ENCODE data around the gene EIF5AL1. TPM values are rescaled to one million over a fixed set of nuclear protein-coding genes. Genes with fewer than 3 reads are reported as not detected.
"Not testable (repeated sequence)": the region's sequence is repeated elsewhere in the genome, so short reads cannot be mapped to it uniquely, and the experiment has no call there.

Gene EIF5AL1
- polyA plus RNA-seq, 1 donor from 2014 or later, result 0.21 TPM

DNA sequence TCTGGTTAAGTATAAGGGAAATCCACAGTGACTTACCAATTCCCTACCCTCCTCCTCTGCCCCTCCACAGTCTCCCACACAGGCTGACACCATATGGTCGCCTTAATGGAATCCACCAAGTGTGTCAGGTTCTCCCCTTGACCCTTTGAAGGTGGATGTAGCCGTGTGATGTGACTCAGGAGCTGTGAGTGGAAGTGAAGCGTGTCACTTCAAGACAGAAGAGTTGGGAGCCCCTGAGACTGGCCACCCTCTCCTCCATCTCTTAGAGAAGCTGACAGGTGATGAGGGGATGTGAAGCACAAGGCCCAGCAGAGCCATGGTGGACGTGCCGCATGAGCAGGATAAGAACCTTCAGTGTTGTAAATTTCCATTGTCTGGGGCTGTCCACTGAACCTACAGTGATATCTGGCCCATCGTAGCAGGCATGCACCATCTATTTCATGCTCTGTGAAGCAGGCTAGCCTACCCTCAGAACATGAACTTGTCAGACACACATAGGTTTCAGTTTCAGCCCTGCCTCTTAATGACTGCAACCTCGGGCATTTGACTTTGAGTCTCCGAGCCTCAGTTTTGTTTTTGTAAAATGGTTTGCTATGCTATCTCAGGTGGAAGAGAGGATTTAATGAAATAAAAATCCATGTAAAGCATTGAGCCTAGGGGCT is 12.8 kb downstream of the EIF5AL1 start:
- not testable (repeated sequence) for H3K4me2 ChIP-seq (ENCODE audit: low read length); H3K79me2 ChIP-seq (replicated peaks; ENCODE audit: insufficient read depth, low read length); H4K20me1 ChIP-seq (ENCODE audit: insufficient read depth); H3K9me3 ChIP-seq (ENCODE audit: low read length); H3K27me3 ChIP-seq (ENCODE audit: insufficient read depth, low read depth, low read length); H2AFZ ChIP-seq (ENCODE audit: low read depth, low read length); H3K27ac ChIP-seq (ENCODE audit: low read length); H3F3A ChIP-seq (ENCODE audit: insufficient read depth, low read length, poor library complexity, severe bottlenecking); H3K36me3 ChIP-seq (ENCODE audit: insufficient read depth, low read length); H3K4me3 ChIP-seq (ENCODE audit: low read length); H3K9ac ChIP-seq (ENCODE audit: low read length); H3K9me2 ChIP-seq (ENCODE audit: insufficient read depth, low read length)

- not testable (repeated sequence) for H3K27ac ChIP-seq (ENCODE audit: low read length); H3K9me3 ChIP-seq (ENCODE audit: low read length); H3K79me2 ChIP-seq (replicated peaks; ENCODE audit: insufficient read depth, low read length); H3K36me3 ChIP-seq (ENCODE audit: insufficient read depth, low read length); H3K4me2 ChIP-seq (ENCODE audit: low read length); H4K20me1 ChIP-seq (ENCODE audit: insufficient read depth); H3F3A ChIP-seq (ENCODE audit: insufficient read depth, low read length, poor library complexity, severe bottlenecking); H2AFZ ChIP-seq (ENCODE audit: low read depth, low read length); H3K27me3 ChIP-seq (ENCODE audit: insufficient read depth, low read depth, low read length); H3K4me3 ChIP-seq (ENCODE audit: low read length); H3K9me2 ChIP-seq (ENCODE audit: insufficient read depth, low read length); H3K9ac ChIP-seq (ENCODE audit: low read length)
These were observed 15.9 kb downstream of the EIF5AL1 start for GRCh38 chr10:79528261-79528660.

GRCh38 chr10:79533142-79533902 is 21.0 kb downstream of the EIF5AL1 start:
- not testable (repeated sequence) for H3K27me3 ChIP-seq (ENCODE audit: insufficient read depth, low read depth, low read length); H3K9me3 ChIP-seq (ENCODE audit: low read length); H3K9ac ChIP-seq (ENCODE audit: low read length); H3F3A ChIP-seq (ENCODE audit: insufficient read depth, low read length, poor library complexity, severe bottlenecking); H3K79me2 ChIP-seq (replicated peaks; ENCODE audit: insufficient read depth, low read length); H3K4me2 ChIP-seq (ENCODE audit: low read length); H3K27ac ChIP-seq (ENCODE audit: low read length); H3K9me2 ChIP-seq (ENCODE audit: insufficient read depth, low read length); H4K20me1 ChIP-seq (ENCODE audit: insufficient read depth); H3K36me3 ChIP-seq (ENCODE audit: insufficient read depth, low read length); H3K4me3 ChIP-seq (ENCODE audit: low read length); H2AFZ ChIP-seq (ENCODE audit: low read depth, low read length)

- H3K27me3 ChIP-seq (ENCODE audit: insufficient read depth, low read depth, low read length); H3K9ac ChIP-seq (ENCODE audit: low read length); H3K27ac ChIP-seq (ENCODE audit: low read length); H3K4me2 ChIP-seq (ENCODE audit: low read length); H2AFZ ChIP-seq (ENCODE audit: low read depth, low read length); H3F3A ChIP-seq (ENCODE audit: insufficient read depth, low read length, poor library complexity, severe bottlenecking); H3K9me3 ChIP-seq (ENCODE audit: low read length); H3K79me2 ChIP-seq (replicated peaks; ENCODE audit: insufficient read depth, low read length); H3K9me2 ChIP-seq (ENCODE audit: insufficient read depth, low read length); H4K20me1 ChIP-seq (ENCODE audit: insufficient read depth); H3K36me3 ChIP-seq (ENCODE audit: insufficient read depth, low read length); H3K4me3 ChIP-seq (ENCODE audit: low read length): not testable (repeated sequence)
These were observed 21.5 kb downstream of the EIF5AL1 start for GRCh38 chr10:79533903-79534175.

DNA sequence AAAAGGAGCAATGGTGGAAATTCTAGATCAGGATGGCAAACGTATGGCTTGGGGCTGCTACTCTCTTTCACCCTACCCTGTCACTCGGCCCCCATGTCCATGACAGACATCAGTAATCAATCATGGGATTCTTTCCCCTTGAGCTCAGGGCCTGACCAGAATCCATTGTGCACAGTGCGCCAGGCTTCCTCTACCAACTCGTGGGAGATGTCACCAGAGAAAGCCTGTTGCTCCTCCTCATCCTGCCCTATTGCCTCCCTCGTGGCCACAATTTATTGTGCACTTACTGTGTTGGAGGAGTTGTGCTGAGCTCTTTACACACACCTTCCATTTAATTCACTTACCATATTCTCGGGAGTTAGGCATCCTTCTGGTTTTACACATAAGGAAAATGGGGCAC is 26.0 kb downstream of the EIF5AL1 start:
- H3K36me3 ChIP-seq (ENCODE audit: insufficient read depth, low read length); H3K79me2 ChIP-seq (replicated peaks; ENCODE audit: insufficient read depth, low read length); H3K4me3 ChIP-seq (ENCODE audit: low read length); H3K9ac ChIP-seq (ENCODE audit: low read length); H3K9me3 ChIP-seq (ENCODE audit: low read length); H3K27ac ChIP-seq (ENCODE audit: low read length); H2AFZ ChIP-seq (ENCODE audit: low read depth, low read length); H4K20me1 ChIP-seq (ENCODE audit: insufficient read depth); H3K9me2 ChIP-seq (ENCODE audit: insufficient read depth, low read length); H3K27me3 ChIP-seq (ENCODE audit: insufficient read depth, low read depth, low read length); H3F3A ChIP-seq (ENCODE audit: insufficient read depth, low read length, poor library complexity, severe bottlenecking); H3K4me2 ChIP-seq (ENCODE audit: low read length): not testable (repeated sequence)

GRCh38 chr10:79540930-79541329 is 28.6 kb downstream of the EIF5AL1 start:
- H3K27ac ChIP-seq (ENCODE audit: low read length); H3K4me2 ChIP-seq (ENCODE audit: low read length); H3K9me2 ChIP-seq (ENCODE audit: insufficient read depth, low read length); H3K4me3 ChIP-seq (ENCODE audit: low read length); H3K9me3 ChIP-seq (ENCODE audit: low read length); H2AFZ ChIP-seq (ENCODE audit: low read depth, low read length); H3K79me2 ChIP-seq (replicated peaks; ENCODE audit: insufficient read depth, low read length); H3K9ac ChIP-seq (ENCODE audit: low read length); H3K36me3 ChIP-seq (ENCODE audit: insufficient read depth, low read length); H4K20me1 ChIP-seq (ENCODE audit: insufficient read depth); H3K27me3 ChIP-seq (ENCODE audit: insufficient read depth, low read depth, low read length); H3F3A ChIP-seq (ENCODE audit: insufficient read depth, low read length, poor library complexity, severe bottlenecking): not testable (repeated sequence)

Data from neural cell (in vitro differentiated cells).